HCT116 (cell line): ENCODE results near the gene CRX. TPM values are rescaled to one million over a fixed set of nuclear protein-coding genes. Genes with fewer than 3 reads are reported as not detected.

ENCODE experiments used
- ATAC-seq: fragments of 200-7000 bp; cut with Tn5 transposase; 2 replicates; pipeline ENCODE4 v1.9.1; 2020; ENCODE audit warnings: mild to moderate bottlenecking, moderate library complexity
- BruUV-seq: library from RNA; stranded (reverse); fragments of 400-500 nt; replicated peaks from 2 replicates; lab custom pipeline; 2021; lab: Mats Ljungman, UMichigan
- CTCF ChIA-PET: fragments of 300-600 bp; sonication (Branson Sonifier 250); formaldehyde crosslinking; loops from one replicate; lab custom pipeline; 2021; ENCODE audit warnings: antibody characterized with exemption; lab: Charles Lee
- POLR2A ChIA-PET: fragments of 300-600, 350-600 bp; sonication (Branson Sonifier 250); formaldehyde crosslinking; loops from one replicate; lab custom pipeline; 2021; ENCODE audit warnings: antibody characterized with exemption; lab: Charles Lee
- RAD21 ChIA-PET, 2 experiments: fragments of 300-600 bp; sonication (Branson Sonifier 250); formaldehyde crosslinking; loops; one replicate each; lab custom pipeline; 2023; ENCODE audit warnings: low total read pairs in 2 of 2; ENCODE audit not compliant: uncharacterized antibody in 2 of 2, unreplicated experiment in 2 of 2, low non-redundant PET in 1 of 2; lab: Charles Lee
- DNase-seq: peaks from one replicate; pipeline ENCODE4 v3.0.0-alpha.2; 2010; ENCODE audit warnings: low read depth, low spot score
- H2AFZ ChIP-seq: fragments of 200-600 bp; shearing (Covaris generic), sonication (generic); 2 replicates; pipeline ENCODE4 v1.6.1; 2017; ENCODE audit warnings: low read depth, mixed run types, mixed read lengths, antibody characterized with exemption, low read length; ENCODE audit not compliant: poor library complexity, severe bottlenecking
- H3K27ac ChIP-seq: 2 replicates; pipeline ENCODE4 v1.5.1; 2012; ENCODE audit warnings: low read depth, low read length
- H3K27me3 ChIP-seq: fragments of 200-600 bp; sonication (generic); 2 replicates; pipeline ENCODE4 v1.6.1; 2016; ENCODE audit warnings: mixed run types, low read length, mixed read lengths; ENCODE audit not compliant: insufficient read depth
- H3K36me3 ChIP-seq, 2 experiments: fragments of 200-500 bp in 1 of 2; fragments of 200-600 bp in 1 of 2; sonication (Bioruptor generic) in 1 of 2; sonication (generic) in 1 of 2; 2 replicates each; pipeline versions ENCODE4 v1.5.1 to v1.6.1; 2014 to 2016; ENCODE audit warnings: low read length in 2 of 2, inconsistent platforms in 1 of 2, mixed read lengths in 1 of 2, mixed run types in 1 of 2; ENCODE audit not compliant: insufficient read depth in 2 of 2, control insufficient read depth in 1 of 2
- H3K4me1 ChIP-seq, 2 experiments: fragments of 200-600 bp in 1 of 2; sonication (generic) in 1 of 2; 2 replicates each; pipeline versions ENCODE4 v1.5.1 to v1.6.1; 2012 to 2017; ENCODE audit warnings: low read length in 2 of 2, inconsistent platforms in 1 of 2, mild to moderate bottlenecking in 1 of 2, mixed read lengths in 1 of 2, mixed run types in 1 of 2, moderate library complexity in 1 of 2; ENCODE audit not compliant: insufficient read depth in 2 of 2, control insufficient read depth in 1 of 2
- H3K4me2 ChIP-seq: fragments of 200-600 bp; sonication (generic); 2 replicates; pipeline ENCODE4 v1.6.1; 2017; ENCODE audit warnings: mixed run types, low read length, mixed read lengths
- H3K4me3 ChIP-seq, 2 experiments: fragments of 200-600 bp in 1 of 2; sonication (generic) in 1 of 2; replicated peaks in 1 of 2; 2 replicates each; pipeline ENCODE4 v1.5.1; 2011 to 2016; ENCODE audit warnings: low read length in 2 of 2, control low read depth in 1 of 2, low read depth in 1 of 2, mild to moderate bottlenecking in 1 of 2, mixed read lengths in 1 of 2, mixed run types in 1 of 2
- H3K79me2 ChIP-seq: fragments of 200-600 bp; sonication (generic); 2 replicates; pipeline ENCODE4 v1.6.1; 2017; ENCODE audit warnings: mild to moderate bottlenecking, mixed run types, low read length, moderate library complexity, mixed read lengths; ENCODE audit not compliant: insufficient read depth
- H3K9ac ChIP-seq: fragments of 200-600 bp; sonication (generic); 2 replicates; pipeline ENCODE4 v1.6.1; 2016; ENCODE audit warnings: low read length, mixed read lengths
- H3K9me2 ChIP-seq: fragments of 200-600 bp; sonication (generic), shearing (Covaris generic); 2 replicates; pipeline ENCODE4 v1.6.1; 2017; ENCODE audit warnings: mixed run types, mild to moderate bottlenecking, moderate library complexity; ENCODE audit not compliant: insufficient read depth
- H3K9me3 ChIP-seq, 2 experiments: fragments of 200-500 bp in 1 of 2; fragments of 200-600 bp in 1 of 2; sonication (Bioruptor generic) in 1 of 2; sonication (generic) in 1 of 2; 2 replicates each; pipeline ENCODE4 v1.6.1; 2014 to 2017; ENCODE audit warnings: low read length in 2 of 2, mixed read lengths in 2 of 2, inconsistent platforms in 1 of 2, low read depth in 1 of 2, mild to moderate bottlenecking in 1 of 2, mixed run types in 1 of 2, moderate library complexity in 1 of 2; ENCODE audit not compliant: control insufficient read depth in 1 of 2, insufficient read depth in 1 of 2
- H4K20me1 ChIP-seq: fragments of 200-600 bp; sonication (generic), shearing (Covaris generic); 2 replicates; pipeline ENCODE4 v1.6.1; 2017; ENCODE audit warnings: mixed run types, mild to moderate bottlenecking, moderate library complexity; ENCODE audit not compliant: insufficient read depth
- CBX3 ChIP-seq: IDR thresholded peaks from 2 replicates; pipeline ENCODE4 v1.6.1; 2012; ENCODE audit warnings: low read depth
- CEBPB ChIP-seq: IDR thresholded peaks from 2 replicates; pipeline ENCODE4 v1.6.1; 2012; ENCODE audit warnings: low read depth
- ELF1 ChIP-seq: IDR thresholded peaks from 2 replicates; pipeline ENCODE4 v1.6.1; 2012; ENCODE audit warnings: low read depth, borderline replicate concordance
- EZH2phosphoT487 ChIP-seq: fragments of 200-600 bp; IDR thresholded peaks from 2 replicates; pipeline ENCODE4 v1.6.1; 2018; ENCODE audit warnings: antibody characterized with exemption, borderline replicate concordance
- FOSL1 ChIP-seq: IDR thresholded peaks from 2 replicates; pipeline ENCODE4 v1.6.1; 2012; ENCODE audit warnings: low read depth
- JUND ChIP-seq: IDR thresholded peaks from 2 replicates; pipeline ENCODE4 v1.6.1; 2012
- POLR2A ChIP-seq: IDR thresholded peaks from 2 replicates; pipeline ENCODE4 v1.7.0; 2011; ENCODE audit warnings: borderline replicate concordance; ENCODE audit not compliant: insufficient read depth, insufficient read length; ENCODE audit errors: extremely low read depth
- POLR2AphosphoS5 ChIP-seq: IDR thresholded peaks from 2 replicates; pipeline ENCODE4 v1.6.1; 2011; ENCODE audit warnings: mild to moderate bottlenecking, low read depth, low read length, moderate library complexity
- RAD21 ChIP-seq: IDR thresholded peaks from 2 replicates; pipeline ENCODE4 v1.6.1; 2012; ENCODE audit warnings: low read depth, mild to moderate bottlenecking
- SIN3A ChIP-seq: IDR thresholded peaks from 2 replicates; pipeline ENCODE4 v1.6.1; 2012; ENCODE audit warnings: low read depth
- SP1 ChIP-seq: IDR thresholded peaks from 2 replicates; pipeline ENCODE4 v1.6.1; 2012; ENCODE audit warnings: low read depth
- SRF ChIP-seq: IDR thresholded peaks from 2 replicates; pipeline ENCODE4 v1.6.1; 2012; ENCODE audit warnings: low read depth
- TCF7L2 ChIP-seq: IDR thresholded peaks from 2 replicates; pipeline ENCODE4 v1.7.0; 2011; ENCODE audit warnings: borderline replicate concordance, inconsistent platforms; ENCODE audit not compliant: insufficient read depth, insufficient read length; ENCODE audit errors: extremely low read depth
- intact Hi-C: fragments of 100-400 bp; cut with micrococcal nuclease; formaldehyde crosslinking; loops from 2 replicates; pipeline ENCODE4 v1.10.0; 2022
- total RNA-seq: library from RNA; stranded (reverse); gene quantifications from one replicate; pipeline ENCODE4 v1.2.1, GENCODE V29; 2021; ENCODE audit not compliant: unreplicated experiment
- TF ChIP-seq, protein P1 (sequence below): IDR thresholded peaks from 2 replicates; pipeline ENCODE4 v1.6.1; 2012
- TF ChIP-seq, protein P2 (sequence below): IDR thresholded peaks from 2 replicates; pipeline ENCODE4 v1.6.1; 2012; ENCODE audit warnings: low read depth
- TF ChIP-seq, protein P3 (sequence below): IDR thresholded peaks from 2 replicates; pipeline ENCODE4 v1.6.1; 2011; ENCODE audit warnings: mild to moderate bottlenecking, low read length, moderate library complexity; ENCODE audit not compliant: insufficient replicate concordance; ENCODE audit errors: extremely low read depth

The CRX gene
- total RNA-seq, 1 experiment from 2014 or later = not detected

DNA sequence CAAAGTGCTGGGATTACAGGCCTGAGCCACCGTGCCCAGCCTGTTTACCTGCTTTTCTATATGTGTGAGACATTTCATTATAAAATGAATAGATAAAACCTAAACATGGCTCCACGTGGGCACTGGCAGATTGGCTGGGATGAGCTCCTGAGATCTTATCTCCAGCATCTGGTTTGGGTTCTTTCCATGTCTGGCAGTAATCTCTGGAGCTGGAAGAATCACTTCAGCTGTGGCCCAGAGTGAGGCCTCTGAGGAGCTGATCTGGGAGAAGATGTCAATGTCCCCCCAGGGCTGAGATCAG, 69.8 kb downstream of the CRX start:
- Histone ChIP-seq H3K4me1 (no peaks in the 10 kb centered on the region), H3K4me2 (no peak overlapping the region), H3K9me3 (peaks cover 4 to 8% of the 10 kb centered on the region in 2 experiments; a peak in 1 of 4 replicates), H3K79me2 (no peaks in the 10 kb centered on the region), H3K36me3 (no peaks in the 10 kb centered on the region), H3K9me2 (no peaks in the 10 kb centered on the region), H3K27ac (no peak overlapping the region), H4K20me1 (no peaks in the 10 kb centered on the region), H3K27me3 (no peaks in the 10 kb centered on the region), H2AFZ (no peak overlapping the region), H3K4me3 (no peak overlapping the region), H3K9ac (no peak overlapping the region)
- intact Hi-C loops = no loop called here
- ChIA-PET CTCF (no interaction called here), POLR2A (no interaction called here), RAD21 (no interaction called here)
- DNase-seq = no peak
- no TSS peak for BruUV-seq
- no peak for TF ChIP-seq SRF
- no peak for ATAC-seq

DNA sequence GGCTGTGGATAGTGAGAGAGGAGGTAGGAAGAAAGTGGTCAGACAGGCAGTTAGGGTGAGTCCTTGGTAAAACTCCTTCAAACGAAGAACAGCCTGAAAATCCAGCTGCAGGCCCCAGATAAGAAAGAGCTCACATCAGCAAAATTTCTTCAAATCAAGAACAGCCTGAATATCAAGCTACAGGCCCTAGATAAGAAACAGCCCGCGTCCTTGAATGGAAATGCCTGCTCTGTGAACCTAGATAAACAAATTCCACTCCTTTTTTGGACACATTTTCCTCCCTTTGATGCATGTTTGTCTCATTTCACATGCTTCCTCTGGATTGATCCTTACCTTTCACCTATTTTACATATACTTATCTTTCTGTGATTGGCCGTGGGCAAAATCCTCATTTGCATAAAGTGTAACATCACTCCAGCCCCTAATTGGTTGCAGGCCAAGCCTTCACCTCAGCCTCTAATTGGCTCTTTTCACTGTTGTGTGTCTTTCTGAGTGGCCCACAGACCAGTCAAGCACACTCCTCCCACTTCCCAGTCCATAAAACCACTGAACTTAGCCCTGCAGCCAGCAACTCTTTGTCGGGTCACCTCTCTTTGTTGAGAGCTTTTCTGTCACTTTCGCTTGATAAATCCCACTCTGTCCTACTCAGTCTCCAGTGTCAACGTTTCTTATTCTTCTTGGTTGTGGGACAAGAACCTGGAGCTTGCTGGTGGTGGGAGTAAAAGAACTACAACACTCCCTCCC, 70.4 kb downstream of the CRX start:
- no peaks in the 10 kb centered on the region for H3K79me2 ChIP-seq
- no peaks in the 10 kb centered on the region for H3K9me2 ChIP-seq
- ChIA-PET CTCF (interaction anchor here (0.7 kb wide), 1 partner anchor 29 kb away, joined by 3 read pairs; no protein-coding TSS in a partner anchor), POLR2A (no interaction called here), RAD21 (no interaction called here)
- BruUV-seq = no TSS peak
- DNase-seq (no peak), ATAC-seq (no peak)
- H2AFZ ChIP-seq = no peak overlapping the region
- no peaks in the 10 kb centered on the region for H3K36me3 ChIP-seq
- no peaks in the 10 kb centered on the region for H4K20me1 ChIP-seq
- no peak overlapping the region for H3K9ac ChIP-seq
- H3K4me2 ChIP-seq = no peak overlapping the region
- H3K4me3 ChIP-seq = no peak overlapping the region
- no peak overlapping the region for H3K27ac ChIP-seq
- intact Hi-C loops = no loop called here
- no peaks in the 10 kb centered on the region for H3K4me1 ChIP-seq
- H3K9me3 ChIP-seq = peaks cover 4 to 8% of the 10 kb centered on the region in 2 experiments; a peak in 1 of 4 replicates
- no peaks in the 10 kb centered on the region for H3K27me3 ChIP-seq
- TF ChIP-seq FOSL1 (no peak), SRF (no peak), ELF1 (no peak), RAD21 (no peak), EZH2phosphoT487 (no peak), TCF7L2 (no peak), SP1 (no peak), POLR2AphosphoS5 (no peak), JUND (no peak), POLR2A (no peak), SIN3A (no peak), CBX3 (no peak), CEBPB (no peak)
- TF ChIP-seq, protein P1, sequence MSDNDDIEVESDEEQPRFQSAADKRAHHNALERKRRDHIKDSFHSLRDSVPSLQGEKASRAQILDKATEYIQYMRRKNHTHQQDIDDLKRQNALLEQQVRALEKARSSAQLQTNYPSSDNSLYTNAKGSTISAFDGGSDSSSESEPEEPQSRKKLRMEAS = no peak
- TF ChIP-seq, protein P2, sequence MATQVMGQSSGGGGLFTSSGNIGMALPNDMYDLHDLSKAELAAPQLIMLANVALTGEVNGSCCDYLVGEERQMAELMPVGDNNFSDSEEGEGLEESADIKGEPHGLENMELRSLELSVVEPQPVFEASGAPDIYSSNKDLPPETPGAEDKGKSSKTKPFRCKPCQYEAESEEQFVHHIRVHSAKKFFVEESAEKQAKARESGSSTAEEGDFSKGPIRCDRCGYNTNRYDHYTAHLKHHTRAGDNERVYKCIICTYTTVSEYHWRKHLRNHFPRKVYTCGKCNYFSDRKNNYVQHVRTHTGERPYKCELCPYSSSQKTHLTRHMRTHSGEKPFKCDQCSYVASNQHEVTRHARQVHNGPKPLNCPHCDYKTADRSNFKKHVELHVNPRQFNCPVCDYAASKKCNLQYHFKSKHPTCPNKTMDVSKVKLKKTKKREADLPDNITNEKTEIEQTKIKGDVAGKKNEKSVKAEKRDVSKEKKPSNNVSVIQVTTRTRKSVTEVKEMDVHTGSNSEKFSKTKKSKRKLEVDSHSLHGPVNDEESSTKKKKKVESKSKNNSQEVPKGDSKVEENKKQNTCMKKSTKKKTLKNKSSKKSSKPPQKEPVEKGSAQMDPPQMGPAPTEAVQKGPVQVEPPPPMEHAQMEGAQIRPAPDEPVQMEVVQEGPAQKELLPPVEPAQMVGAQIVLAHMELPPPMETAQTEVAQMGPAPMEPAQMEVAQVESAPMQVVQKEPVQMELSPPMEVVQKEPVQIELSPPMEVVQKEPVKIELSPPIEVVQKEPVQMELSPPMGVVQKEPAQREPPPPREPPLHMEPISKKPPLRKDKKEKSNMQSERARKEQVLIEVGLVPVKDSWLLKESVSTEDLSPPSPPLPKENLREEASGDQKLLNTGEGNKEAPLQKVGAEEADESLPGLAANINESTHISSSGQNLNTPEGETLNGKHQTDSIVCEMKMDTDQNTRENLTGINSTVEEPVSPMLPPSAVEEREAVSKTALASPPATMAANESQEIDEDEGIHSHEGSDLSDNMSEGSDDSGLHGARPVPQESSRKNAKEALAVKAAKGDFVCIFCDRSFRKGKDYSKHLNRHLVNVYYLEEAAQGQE = no peak
- TF ChIP-seq, protein P3, sequence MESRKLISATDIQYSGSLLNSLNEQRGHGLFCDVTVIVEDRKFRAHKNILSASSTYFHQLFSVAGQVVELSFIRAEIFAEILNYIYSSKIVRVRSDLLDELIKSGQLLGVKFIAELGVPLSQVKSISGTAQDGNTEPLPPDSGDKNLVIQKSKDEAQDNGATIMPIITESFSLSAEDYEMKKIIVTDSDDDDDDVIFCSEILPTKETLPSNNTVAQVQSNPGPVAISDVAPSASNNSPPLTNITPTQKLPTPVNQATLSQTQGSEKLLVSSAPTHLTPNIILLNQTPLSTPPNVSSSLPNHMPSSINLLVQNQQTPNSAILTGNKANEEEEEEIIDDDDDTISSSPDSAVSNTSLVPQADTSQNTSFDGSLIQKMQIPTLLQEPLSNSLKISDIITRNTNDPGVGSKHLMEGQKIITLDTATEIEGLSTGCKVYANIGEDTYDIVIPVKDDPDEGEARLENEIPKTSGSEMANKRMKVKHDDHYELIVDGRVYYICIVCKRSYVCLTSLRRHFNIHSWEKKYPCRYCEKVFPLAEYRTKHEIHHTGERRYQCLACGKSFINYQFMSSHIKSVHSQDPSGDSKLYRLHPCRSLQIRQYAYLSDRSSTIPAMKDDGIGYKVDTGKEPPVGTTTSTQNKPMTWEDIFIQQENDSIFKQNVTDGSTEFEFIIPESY = no peak
